B cell (primary cell): Measurements from ENCODE around the gene SRPX2.

ENCODE experiments used
- EZH2 ChIP-seq: IDR thresholded peaks from 2 replicates; pipeline ENCODE4 v1.6.1; 2012; ENCODE audit warnings: borderline replicate concordance, low read depth, mild to moderate bottlenecking, moderate library complexity, low read length; ENCODE audit not compliant: insufficient read depth, poor library complexity, severe bottlenecking
- TF ChIP-seq, protein P1 (sequence below): fragments of 200-600 bp; IDR thresholded peaks from one replicate; pipeline ENCODE4 v1.8.0; 2022; ENCODE audit warnings: antibody characterized with exemption, mild to moderate bottlenecking

DNA sequence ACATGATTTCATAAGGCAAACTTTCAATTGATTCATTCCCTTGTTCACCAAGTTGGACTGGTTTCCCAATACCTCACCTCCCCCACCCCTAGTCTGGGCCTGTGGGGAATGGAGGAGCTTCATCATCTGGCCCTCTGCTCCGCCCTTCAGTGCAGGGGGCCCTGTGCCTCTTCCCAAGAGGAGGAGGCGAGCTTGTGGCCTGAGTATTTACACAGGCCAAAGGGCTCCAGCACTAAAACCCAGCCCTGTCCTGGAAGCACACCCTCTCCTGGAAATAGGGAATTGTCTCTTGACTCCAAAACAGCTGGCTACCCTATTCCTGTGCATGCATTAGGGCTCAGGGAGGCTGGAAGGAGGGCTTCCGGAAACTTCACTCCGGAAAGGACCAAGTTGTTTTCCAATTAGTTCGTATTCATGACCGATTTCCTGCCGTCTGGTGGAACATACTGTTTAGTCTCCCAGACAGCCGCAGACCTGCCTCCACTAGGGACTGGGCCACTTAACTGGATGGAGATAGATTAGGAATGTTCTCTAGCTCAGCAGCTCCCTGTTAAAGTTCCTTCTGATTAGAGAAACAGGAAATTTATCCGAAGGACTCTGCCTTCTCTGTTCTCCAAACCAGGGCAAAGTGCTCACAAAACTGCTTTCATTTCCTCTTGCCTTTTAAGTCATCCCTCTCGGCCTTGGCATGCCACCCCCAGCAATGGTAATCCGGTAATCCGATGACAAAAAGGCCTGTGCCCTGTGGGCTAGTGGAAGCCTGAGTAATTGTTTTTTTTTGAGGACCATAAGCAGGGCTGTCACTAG lies 5.8 kb downstream of the SRPX2 start:
- TF ChIP-seq, protein P1, sequence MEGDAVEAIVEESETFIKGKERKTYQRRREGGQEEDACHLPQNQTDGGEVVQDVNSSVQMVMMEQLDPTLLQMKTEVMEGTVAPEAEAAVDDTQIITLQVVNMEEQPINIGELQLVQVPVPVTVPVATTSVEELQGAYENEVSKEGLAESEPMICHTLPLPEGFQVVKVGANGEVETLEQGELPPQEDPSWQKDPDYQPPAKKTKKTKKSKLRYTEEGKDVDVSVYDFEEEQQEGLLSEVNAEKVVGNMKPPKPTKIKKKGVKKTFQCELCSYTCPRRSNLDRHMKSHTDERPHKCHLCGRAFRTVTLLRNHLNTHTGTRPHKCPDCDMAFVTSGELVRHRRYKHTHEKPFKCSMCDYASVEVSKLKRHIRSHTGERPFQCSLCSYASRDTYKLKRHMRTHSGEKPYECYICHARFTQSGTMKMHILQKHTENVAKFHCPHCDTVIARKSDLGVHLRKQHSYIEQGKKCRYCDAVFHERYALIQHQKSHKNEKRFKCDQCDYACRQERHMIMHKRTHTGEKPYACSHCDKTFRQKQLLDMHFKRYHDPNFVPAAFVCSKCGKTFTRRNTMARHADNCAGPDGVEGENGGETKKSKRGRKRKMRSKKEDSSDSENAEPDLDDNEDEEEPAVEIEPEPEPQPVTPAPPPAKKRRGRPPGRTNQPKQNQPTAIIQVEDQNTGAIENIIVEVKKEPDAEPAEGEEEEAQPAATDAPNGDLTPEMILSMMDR = no peak
- TF ChIP-seq EZH2 = no peak
